SU-DHL-6 (cell line): ENCODE measurements around the gene MAGEB17.

Experiments used
- H2AFZ ChIP-seq: fragments of 200-600 bp; sonication (generic); 2 replicates; pipeline ENCODE4 v1.6.1; 2014; ENCODE audit warnings: low read depth, mild to moderate bottlenecking, moderate library complexity, mixed read lengths, antibody characterized with exemption, low read length; ENCODE audit not compliant: severe bottlenecking
- H3F3A ChIP-seq: fragments of 200-600 bp; shearing (Covaris generic); 2 replicates; pipeline ENCODE4 v1.6.0; 2016; ENCODE audit warnings: antibody characterized with exemption, mild to moderate bottlenecking; ENCODE audit not compliant: insufficient read depth
- H3K27ac ChIP-seq: fragments of 200-600 bp; sonication (generic); 2 replicates; pipeline ENCODE4 v1.5.1; 2016; ENCODE audit warnings: low read depth, mild to moderate bottlenecking, low read length, moderate library complexity, mixed read lengths
- H3K27me3 ChIP-seq: fragments of 200-600 bp; sonication (generic), shearing (Covaris generic); 2 replicates; pipeline ENCODE4 v1.6.0; 2014; ENCODE audit warnings: mild to moderate bottlenecking, low read length
- H3K36me3 ChIP-seq: fragments of 200-600 bp; sonication (generic); 2 replicates; pipeline ENCODE4 v1.6.1; 2014; ENCODE audit warnings: mild to moderate bottlenecking, low read length, mixed read lengths
- H3K4me2 ChIP-seq: fragments of 300-600, 200-600 bp; shearing (Covaris generic), sonication (generic); 2 replicates; pipeline ENCODE4 v1.6.0; 2014; ENCODE audit warnings: low read length, low read depth, mild to moderate bottlenecking; ENCODE audit not compliant: poor library complexity, severe bottlenecking
- H3K4me3 ChIP-seq: fragments of 200-600 bp; sonication (generic); 2 replicates; pipeline ENCODE4 v1.5.1; 2014; ENCODE audit warnings: antibody characterized with exemption, low read length, mild to moderate bottlenecking, mixed read lengths; ENCODE audit not compliant: insufficient read depth, poor library complexity, severe bottlenecking
- H3K79me2 ChIP-seq: fragments of 200-600 bp; sonication (generic); 2 replicates; pipeline ENCODE4 v1.6.1; 2014; ENCODE audit warnings: mild to moderate bottlenecking, low read length, moderate library complexity; ENCODE audit not compliant: insufficient read depth
- H3K9ac ChIP-seq: fragments of 200-600 bp; sonication (generic); 2 replicates; pipeline ENCODE4 v1.7.0; 2014; ENCODE audit warnings: mild to moderate bottlenecking, low read length
- H3K9me2 ChIP-seq: fragments of 200-600 bp; sonication (generic); replicated peaks from 2 replicates; pipeline ENCODE4 v1.6.1; 2014; ENCODE audit warnings: low read length; ENCODE audit not compliant: insufficient read depth
- H3K9me3 ChIP-seq: fragments of 200-600 bp; sonication (generic); 2 replicates; pipeline ENCODE4 v1.6.1; 2014; ENCODE audit warnings: low read length, mixed read lengths; ENCODE audit not compliant: insufficient read depth
- H4K20me1 ChIP-seq: fragments of 200-600 bp; sonication (generic); 2 replicates; pipeline ENCODE4 v1.6.1; 2014; ENCODE audit warnings: low read depth, mild to moderate bottlenecking, antibody characterized with exemption, low read length, moderate library complexity, mixed read lengths
- EZH2phosphoT487 ChIP-seq: fragments of 200-600 bp; sonication (generic), shearing (Covaris generic); conservative IDR thresholded peaks from 2 replicates; pipeline ENCODE4 v1.6.1; 2018; ENCODE audit warnings: mild to moderate bottlenecking, antibody characterized with exemption, low read length, moderate library complexity, mixed read lengths
- TF ChIP-seq, protein P1 (sequence below): fragments of 200-600 bp; sonication (generic); IDR thresholded peaks from one replicate; pipeline ENCODE4 v1.5.1; 2017; ENCODE audit warnings: antibody characterized with exemption, mild to moderate bottlenecking, low read length, moderate library complexity; ENCODE audit not compliant: insufficient read depth, poor library complexity, severe bottlenecking

MAGEB17 gene

DNA sequence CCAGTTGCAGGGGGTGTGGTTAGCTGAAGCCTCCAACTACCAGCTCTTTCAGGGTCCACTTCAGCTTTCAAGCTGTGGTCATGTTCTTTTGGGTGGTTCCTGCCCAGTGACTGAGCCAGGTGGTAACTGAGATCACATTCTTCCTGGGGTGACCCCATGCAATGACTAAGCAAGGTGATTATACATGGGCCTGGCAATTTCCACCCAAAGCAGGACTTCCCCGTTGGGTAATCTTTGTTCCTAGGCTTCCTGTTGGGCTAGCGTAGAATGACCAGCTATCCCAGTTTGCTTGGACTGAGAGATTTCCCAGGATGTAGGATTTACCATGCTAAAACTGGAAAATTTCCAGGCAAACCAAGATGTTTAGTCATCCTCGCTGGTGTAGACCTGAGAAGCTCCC is 18.4 kb upstream of the MAGEB17 start:
- H3K27ac ChIP-seq = no peak overlapping the region
- no peaks in the 10 kb centered on the region for H3K27me3 ChIP-seq
- no peaks in the 10 kb centered on the region for H3K9me2 ChIP-seq
- no peak overlapping the region for H2AFZ ChIP-seq
- H3K9ac ChIP-seq = no peak overlapping the region
- H3F3A ChIP-seq = no peaks in the 10 kb centered on the region
- no peak overlapping the region for H3K4me3 ChIP-seq
- H3K9me3 ChIP-seq = no peaks in the 10 kb centered on the region
- no peaks in the 10 kb centered on the region for H3K36me3 ChIP-seq
- no peak overlapping the region for H3K4me2 ChIP-seq
- no peaks in the 10 kb centered on the region for H4K20me1 ChIP-seq
- no peaks in the 10 kb centered on the region for H3K79me2 ChIP-seq
- TF ChIP-seq EZH2phosphoT487 = no peak
- TF ChIP-seq, protein P1, sequence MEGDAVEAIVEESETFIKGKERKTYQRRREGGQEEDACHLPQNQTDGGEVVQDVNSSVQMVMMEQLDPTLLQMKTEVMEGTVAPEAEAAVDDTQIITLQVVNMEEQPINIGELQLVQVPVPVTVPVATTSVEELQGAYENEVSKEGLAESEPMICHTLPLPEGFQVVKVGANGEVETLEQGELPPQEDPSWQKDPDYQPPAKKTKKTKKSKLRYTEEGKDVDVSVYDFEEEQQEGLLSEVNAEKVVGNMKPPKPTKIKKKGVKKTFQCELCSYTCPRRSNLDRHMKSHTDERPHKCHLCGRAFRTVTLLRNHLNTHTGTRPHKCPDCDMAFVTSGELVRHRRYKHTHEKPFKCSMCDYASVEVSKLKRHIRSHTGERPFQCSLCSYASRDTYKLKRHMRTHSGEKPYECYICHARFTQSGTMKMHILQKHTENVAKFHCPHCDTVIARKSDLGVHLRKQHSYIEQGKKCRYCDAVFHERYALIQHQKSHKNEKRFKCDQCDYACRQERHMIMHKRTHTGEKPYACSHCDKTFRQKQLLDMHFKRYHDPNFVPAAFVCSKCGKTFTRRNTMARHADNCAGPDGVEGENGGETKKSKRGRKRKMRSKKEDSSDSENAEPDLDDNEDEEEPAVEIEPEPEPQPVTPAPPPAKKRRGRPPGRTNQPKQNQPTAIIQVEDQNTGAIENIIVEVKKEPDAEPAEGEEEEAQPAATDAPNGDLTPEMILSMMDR = no peak

DNA sequence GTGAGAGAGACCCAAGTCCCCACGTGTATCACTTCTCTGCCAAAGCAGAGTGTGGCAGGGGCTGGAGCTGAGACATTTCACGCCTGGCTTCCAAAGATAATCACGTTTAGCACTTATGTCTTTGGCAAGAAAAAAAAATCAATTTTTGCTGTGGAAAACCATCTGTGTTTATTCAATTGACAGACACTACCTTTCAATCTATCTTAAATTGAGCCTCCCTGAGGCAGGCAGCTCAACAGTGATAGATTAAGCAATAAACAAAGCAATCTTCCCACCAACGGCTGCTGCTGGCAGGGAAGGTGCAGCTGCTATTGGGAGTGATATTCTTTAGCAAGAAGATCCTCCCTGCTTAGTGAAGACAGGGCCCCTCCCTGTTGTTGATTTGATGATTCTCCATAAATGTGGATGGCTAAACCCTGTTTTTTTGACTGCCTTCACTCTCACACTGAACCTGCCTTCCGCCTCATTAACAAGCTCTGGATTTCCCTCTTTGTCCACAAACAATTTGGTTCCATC is 11.6 kb upstream of the MAGEB17 start:
- H4K20me1 ChIP-seq = no peaks in the 10 kb centered on the region
- H3K4me3 ChIP-seq = no peak overlapping the region
- no peaks in the 10 kb centered on the region for H3K27me3 ChIP-seq
- H3K27ac ChIP-seq = no peak overlapping the region
- H3K36me3 ChIP-seq = no peaks in the 10 kb centered on the region
- no peaks in the 10 kb centered on the region for H3F3A ChIP-seq
- H3K79me2 ChIP-seq = no peaks in the 10 kb centered on the region
- no peak overlapping the region for H2AFZ ChIP-seq
- H3K9me3 ChIP-seq = no peaks in the 10 kb centered on the region
- TF ChIP-seq EZH2phosphoT487 = no peak
- TF ChIP-seq, protein P1 = no peak
- no peaks in the 10 kb centered on the region for H3K9me2 ChIP-seq
- no peak overlapping the region for H3K4me2 ChIP-seq
- no peak overlapping the region for H3K9ac ChIP-seq

DNA sequence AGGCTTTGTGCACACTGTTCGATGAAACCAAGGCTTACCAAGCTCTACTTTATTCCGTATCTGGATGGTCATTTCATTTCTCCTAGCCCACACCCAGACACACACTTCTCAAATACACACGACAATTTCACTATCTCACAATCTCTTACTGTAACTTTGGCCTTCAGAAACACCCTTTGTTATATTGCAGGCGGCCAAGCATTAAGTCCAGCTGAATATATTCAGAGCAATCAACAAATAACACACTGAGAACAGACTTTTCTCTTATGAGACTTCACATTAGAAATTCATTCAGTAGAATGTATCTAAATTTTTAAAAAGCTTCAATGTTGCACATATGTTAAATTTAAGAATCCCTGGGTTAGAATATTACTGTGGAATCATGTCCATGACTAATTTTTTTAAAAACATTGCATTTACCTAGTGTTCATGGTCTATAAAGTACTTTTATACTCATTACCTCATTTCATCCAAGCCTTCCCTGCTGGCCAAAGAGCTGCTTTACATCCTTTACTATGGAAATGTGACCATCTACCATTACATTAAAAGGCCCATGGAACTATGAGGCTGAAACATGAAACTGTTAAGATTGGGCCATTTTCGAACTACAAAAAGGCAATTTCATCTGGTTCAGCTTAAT is 10.5 kb upstream of the MAGEB17 start:
- Histone ChIP-seq H3K79me2 (no peaks in the 10 kb centered on the region), H3K9me3 (no peaks in the 10 kb centered on the region), H3K27ac (no peak overlapping the region), H4K20me1 (no peaks in the 10 kb centered on the region), H3F3A (no peaks in the 10 kb centered on the region), H3K27me3 (no peaks in the 10 kb centered on the region), H3K4me2 (no peak overlapping the region), H2AFZ (no peak overlapping the region), H3K9me2 (no peaks in the 10 kb centered on the region), H3K9ac (no peak overlapping the region), H3K36me3 (no peaks in the 10 kb centered on the region), H3K4me3 (no peak overlapping the region)
- TF ChIP-seq, protein P1 = no peak
- no peak for TF ChIP-seq EZH2phosphoT487
